HuH-7 (cell line): ENCODE results near the gene USP30.
"Not testable (repeated sequence)": the region's sequence is repeated elsewhere in the genome, so short reads cannot be mapped to it uniquely, and the experiment has no call there.

Experiments
- DNase-seq: peaks from one replicate; pipeline ENCODE4 v3.0.0; 2011; ENCODE audit warnings: low spot score

Gene USP30

GRCh38 chr12:109052414-109053323 is at the start of gene USP30:
Gene USP30 (plus strand): TSS chr12:109052576. CDS start chr12:109052679, 103 bp downstream.
- peak; percentile 82 for DNase-seq

GRCh38 chr12:109004017-109004416 is 48.4 kb upstream of the USP30 start:
- no peak for DNase-seq

- no peak for DNase-seq
Observed at GRCh38 chr12:109009766-109010165, 42.6 kb upstream of the USP30 start.

- DNase-seq: no peak
Observed at GRCh38 chr12:109010259-109010658, 42.1 kb upstream of the USP30 start.

- DNase-seq: no peak
Observed at GRCh38 chr12:109014984-109015765, 37.2 kb upstream of the USP30 start.

- DNase-seq: no peak
Observed at GRCh38 chr12:109016016-109016415, 36.4 kb upstream of the USP30 start.

GRCh38 chr12:109016978-109017377 is 35.4 kb upstream of the USP30 start:
- no peak for DNase-seq

- no peak for DNase-seq
Observed at GRCh38 chr12:109018296-109018695, 34.1 kb upstream of the USP30 start.

GRCh38 chr12:109020146-109020795 is 32.1 kb upstream of the USP30 start:
- no peak for DNase-seq

GRCh38 chr12:109020796-109021380 is 31.5 kb upstream of the USP30 start, which contains the start of gene SVOP:
Gene SVOP (minus strand): TSS chr12:109021068. CDS start chr12:109020868, 200 bp downstream.
- peak; percentile 87 for DNase-seq

GRCh38 chr12:109027767-109028166 is 24.6 kb upstream of the USP30 start:
- DNase-seq: no peak

GRCh38 chr12:109028624-109029023 is 23.8 kb upstream of the USP30 start:
- DNase-seq: not testable (repeated sequence)

GRCh38 chr12:109029411-109029810 is 23.0 kb upstream of the USP30 start:
- DNase-seq: no peak

- no peak for DNase-seq
Observed at GRCh38 chr12:109033239-109034196, 18.9 kb upstream of the USP30 start.

GRCh38 chr12:109036975-109037374 is 15.4 kb upstream of the USP30 start:
- DNase-seq: no peak

- no peak for DNase-seq
Observed at GRCh38 chr12:109044241-109044640, 8.1 kb upstream of the USP30 start.

GRCh38 chr12:109047081-109047805 is 5.1 kb upstream of the USP30 start:
- no peak for DNase-seq

GRCh38 chr12:109048706-109049105 is 3.7 kb upstream of the USP30 start:
- DNase-seq: not testable (repeated sequence)

- not testable (repeated sequence) for DNase-seq
Observed at GRCh38 chr12:109049794-109050193, 2.6 kb upstream of the USP30 start.

- no peak for DNase-seq
Observed at GRCh38 chr12:109052097-109052413, 321 bp upstream of the USP30 start.
